Measurements from ENCODE around the gene FOXS1.

Gene FOXS1

DNA sequence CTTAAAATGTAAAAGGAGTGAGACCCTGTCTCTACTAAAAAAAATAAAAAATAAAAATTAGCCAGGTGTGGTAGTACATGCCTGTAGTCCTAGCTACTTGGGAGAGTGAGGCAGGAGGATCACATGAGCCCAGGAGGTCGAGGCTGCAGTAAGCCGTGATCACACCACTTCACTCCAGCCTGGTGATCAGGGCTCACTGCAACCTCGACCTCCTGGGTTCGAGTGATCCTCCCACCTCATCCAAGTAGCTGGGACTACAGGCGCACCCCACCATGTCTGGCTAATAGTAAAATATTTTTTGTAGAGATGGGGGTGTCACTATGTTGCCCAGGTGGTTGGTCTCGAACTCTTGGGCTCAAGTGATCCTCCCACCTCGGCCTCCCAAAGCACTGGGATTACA is 8.1 kb upstream of the FOXS1 start:
- no peak for TF ChIP-seq ZNF274 (IDR thresholded peaks at IDR 0.05; ENCODE audit: low read depth, low read length)
- no peak overlapping the region for H3K4me3 ChIP-seq (ENCODE audit: low read length)

DNA sequence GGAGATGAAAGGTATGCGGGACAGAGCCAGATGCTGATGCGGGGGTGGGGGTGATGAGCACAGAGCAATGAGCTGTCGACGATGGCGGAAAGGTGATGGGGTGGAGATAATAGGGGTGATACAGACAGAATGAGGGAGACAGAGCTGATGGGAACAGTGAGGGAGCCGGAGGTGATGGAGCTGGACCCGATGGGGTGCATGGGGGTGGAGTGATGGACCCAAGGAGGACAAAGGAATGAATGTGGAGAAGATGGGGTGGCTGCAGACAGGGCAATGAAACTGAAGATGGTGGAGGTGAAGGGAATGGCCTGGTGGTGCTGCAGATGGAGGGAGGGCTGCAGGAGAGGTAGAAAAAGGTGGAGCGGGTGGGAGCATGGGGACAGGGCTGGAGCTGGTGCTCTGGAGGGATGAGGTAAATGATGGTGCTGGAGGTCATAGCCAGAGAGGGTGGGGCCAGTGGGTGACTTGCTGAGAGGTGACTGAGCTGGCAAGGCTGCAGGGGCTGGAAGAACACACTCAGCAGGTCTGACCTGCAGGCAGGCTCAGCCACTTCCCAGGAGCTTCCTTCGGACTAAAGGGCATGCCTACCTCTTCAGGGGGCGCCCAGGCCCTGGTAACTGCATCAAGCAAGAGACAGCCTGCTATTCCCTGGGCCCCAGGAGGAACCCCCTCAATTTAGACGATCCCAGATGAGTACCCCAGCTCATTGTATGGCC is 6.0 kb upstream of the FOXS1 start:
- no peak for TF ChIP-seq ZNF274 (IDR thresholded peaks at IDR 0.05; ENCODE audit: low read depth, low read length)

DNA sequence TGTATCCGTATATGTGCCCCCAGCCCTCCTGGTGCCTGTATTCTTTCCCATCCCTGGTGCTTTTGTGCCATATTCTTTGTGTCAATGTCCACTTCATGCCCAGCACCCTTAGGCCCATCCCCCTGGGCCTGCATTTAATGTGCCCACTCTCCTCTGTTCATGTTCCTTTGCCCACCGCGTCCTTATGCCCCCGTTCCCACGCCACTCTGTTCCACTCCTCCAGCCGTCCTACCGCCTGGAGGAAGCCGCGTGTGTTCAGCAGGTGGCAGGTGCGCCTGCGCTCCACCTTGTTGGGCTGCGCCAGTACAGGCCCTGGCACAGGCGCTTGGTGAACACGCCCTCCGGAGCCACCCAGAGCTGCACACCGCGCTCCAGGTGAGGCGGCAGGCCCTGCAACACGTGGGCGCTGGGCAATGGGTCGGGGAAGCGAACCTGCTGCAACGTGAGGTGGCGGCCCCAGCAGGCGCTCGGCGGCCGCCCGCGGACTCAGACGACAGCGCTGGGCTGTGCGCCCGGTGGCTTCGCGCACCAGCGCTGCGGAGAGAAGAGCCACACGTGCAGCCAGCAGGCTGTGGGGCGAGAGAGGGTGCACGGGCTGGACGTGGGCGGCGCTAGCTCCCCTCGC is 4.0 kb upstream of the FOXS1 start:
- no peak overlapping the region for H3K4me3 ChIP-seq (ENCODE audit: low read length)
- TF ChIP-seq ZNF274 (IDR thresholded peaks at IDR 0.05; ENCODE audit: low read depth, low read length): no peak

More for the DNA sequence above, 6.0 kb upstream of the FOXS1 start:
- H3K4me3 ChIP-seq (ENCODE audit: low read length): no peak overlapping the region

DNA sequence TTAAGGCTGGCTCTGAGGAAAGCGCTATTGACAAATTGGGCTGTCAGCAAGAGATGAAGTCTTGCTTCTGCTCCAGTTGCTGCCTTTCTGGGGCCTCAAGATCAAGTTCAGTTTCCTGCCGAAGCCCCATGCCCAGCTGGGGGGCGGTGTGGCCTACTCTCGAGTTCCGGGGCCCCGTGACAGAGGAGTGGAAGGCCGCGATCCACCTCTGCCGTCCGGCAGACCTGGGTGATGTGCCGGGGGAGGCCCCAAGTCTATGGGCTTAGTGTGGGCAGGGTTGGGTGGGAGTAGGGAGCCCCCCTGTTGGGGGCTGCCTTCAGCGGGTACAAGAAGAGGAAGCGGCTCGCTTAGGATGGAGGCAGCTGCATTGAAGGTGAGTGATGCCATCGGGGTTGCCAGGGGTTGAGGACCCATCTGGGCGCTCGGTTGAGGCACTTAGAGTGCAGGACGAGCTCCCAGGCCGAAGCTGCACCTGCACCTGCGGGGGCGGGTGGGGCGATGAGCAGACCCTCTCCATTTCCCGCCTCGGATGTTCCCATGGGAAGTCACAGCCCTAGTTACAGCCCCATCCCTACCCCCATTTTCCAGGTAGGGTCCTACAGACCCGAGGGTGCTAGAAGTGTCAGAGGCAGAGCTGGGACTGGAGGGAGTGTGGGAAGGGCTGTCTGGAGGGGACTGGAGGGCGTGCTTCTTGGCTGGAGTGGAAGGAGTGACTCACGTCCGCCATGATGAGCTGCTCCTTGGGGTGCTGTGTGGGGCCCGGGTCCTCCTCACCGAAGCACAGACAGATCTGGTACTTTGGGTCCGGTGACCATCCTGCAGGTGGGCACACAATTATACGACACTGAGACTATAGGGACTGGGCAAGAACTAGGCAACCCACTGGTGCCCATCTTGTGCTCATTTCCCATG is 2.9 kb upstream of the FOXS1 start:
- no peak for TF ChIP-seq ZNF274 (IDR thresholded peaks at IDR 0.05; ENCODE audit: low read depth, low read length)
- no peak overlapping the region for H3K4me3 ChIP-seq (ENCODE audit: low read length)

DNA sequence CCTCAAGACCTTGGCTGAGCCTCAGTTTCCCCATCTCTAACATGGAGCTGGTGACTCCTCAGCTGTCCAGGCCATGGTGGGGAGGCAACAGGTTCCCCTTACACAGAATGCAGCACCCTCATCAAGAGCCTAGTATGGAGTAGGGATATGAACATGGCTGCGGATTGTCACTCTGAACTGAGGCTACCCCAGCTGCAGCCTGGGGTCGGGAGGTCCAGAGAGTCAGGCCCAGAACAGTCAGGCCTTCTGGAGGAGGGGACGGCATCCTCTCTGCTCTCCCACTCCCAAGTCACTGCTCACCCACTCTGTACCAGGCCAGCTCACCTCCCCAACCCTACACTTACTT is 1.4 kb upstream of the FOXS1 start:
- TF ChIP-seq ZNF274 (IDR thresholded peaks at IDR 0.05; ENCODE audit: low read depth, low read length): no peak
- no peak overlapping the region for H3K4me3 ChIP-seq (ENCODE audit: low read length)

DNA sequence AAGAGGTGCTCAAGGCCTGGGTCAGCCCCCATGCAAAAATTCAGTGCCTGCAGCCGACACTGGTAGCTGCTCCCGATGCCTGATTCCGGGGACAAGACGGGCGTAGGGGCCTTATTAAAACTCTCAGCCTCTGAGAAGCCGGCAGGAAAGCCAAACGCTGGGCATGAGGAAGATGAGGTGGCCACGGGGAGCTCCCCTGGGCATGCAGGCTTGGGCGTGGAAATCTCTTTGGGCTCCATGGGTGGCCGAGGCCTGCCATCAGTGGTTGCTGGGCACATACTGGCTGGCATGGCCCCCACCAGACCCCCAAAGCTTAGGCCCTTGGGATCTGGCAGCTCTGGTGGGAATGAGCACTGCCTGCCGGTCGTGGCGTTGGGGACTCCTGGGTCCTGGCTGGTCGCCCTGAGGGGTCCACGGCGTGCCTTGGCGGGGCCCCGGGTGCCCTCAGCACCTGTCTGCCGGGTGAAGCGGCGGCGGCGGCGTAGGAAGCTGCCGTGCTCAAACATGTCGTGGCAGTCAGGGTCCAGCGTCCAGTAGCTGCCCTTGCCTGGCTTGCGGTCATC is 586 bp downstream of the FOXS1 start:
- no peak for TF ChIP-seq ZNF274 (IDR thresholded peaks at IDR 0.05; ENCODE audit: low read depth, low read length)

DNA sequence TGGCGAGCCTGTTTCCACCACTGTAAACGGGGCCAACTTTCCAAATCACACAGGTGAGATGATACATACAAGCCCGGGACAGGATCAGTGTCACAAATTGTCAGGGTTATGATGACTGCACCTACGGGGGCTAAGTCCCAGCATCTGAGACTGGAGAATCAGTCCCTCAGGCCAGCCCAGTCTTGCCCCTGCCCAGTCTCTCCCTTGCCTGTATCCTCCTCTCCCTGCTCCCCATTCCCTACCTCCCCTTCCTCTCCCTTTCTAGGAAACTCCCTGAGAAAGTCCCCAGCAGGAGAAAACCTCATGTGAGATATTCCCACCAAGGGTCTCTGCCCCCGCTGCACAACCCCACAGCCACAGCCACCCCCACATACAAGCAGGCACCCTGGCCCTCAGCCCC is 1.5 kb downstream of the FOXS1 start:
- no peak overlapping the region for H3K4me3 ChIP-seq (ENCODE audit: low read length)
- TF ChIP-seq ZNF274 (IDR thresholded peaks at IDR 0.05; ENCODE audit: low read depth, low read length): no peak

More for the DNA sequence above, 586 bp downstream of the FOXS1 start:
- no peak overlapping the region for H3K4me3 ChIP-seq (ENCODE audit: low read length)

DNA sequence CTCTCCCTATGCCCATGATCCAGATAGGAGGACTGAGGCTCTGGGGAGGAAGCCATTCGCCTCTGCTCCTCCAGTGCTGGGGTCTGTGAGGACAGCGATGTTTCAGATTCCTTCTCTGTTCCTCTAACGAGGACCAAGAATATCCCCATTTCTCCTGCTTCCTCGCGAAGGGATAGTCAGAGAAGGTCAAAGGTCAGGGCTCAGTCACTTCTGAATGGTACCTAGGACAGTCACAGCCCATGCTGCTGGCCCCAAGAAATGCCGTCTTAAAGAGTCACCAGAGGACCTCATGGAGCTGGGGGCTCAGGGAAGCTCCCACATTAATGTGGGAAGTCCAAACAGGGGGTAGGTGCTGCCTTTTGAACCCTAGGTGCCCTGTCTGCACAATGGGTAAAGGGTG is 2.1 kb downstream of the FOXS1 start:
- H3K4me3 ChIP-seq (ENCODE audit: low read length): no peak overlapping the region
- no peak for TF ChIP-seq ZNF274 (IDR thresholded peaks at IDR 0.05; ENCODE audit: low read depth, low read length)

DNA sequence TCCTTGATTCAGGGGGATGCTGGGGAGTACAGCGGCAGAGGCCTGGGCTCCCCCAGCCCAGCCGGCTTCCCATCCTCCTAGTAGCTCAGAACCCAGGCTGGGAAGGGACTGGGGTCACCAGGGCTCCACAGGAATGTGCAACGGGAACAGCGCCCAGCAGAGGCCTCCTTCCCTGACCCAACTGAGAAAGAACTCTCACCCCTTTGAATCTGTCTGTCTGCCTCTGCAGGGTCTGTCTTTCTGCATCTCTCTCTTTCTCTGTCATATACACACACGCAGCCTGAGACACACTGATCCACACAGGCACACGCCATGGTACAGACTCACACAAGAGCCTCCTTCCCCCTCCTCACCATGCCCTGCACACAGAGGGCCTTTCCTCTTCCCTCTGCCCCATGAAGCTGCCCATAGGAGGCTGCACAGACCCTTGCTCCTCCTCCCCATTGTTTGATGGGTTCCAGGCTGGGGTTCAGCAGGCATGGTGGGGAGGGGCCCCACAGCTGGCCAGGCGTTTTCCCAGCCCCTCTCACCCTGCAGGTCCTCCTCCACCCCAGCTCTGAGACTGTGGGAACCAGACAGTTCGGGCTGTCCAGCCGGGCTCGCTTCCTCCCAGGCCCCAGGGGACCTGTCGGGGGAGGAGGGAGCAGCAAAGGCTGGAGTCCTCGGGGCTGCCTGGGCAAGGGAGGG is 2.8 kb downstream of the FOXS1 start:
- no peak overlapping the region for H3K4me3 ChIP-seq (ENCODE audit: low read length)
- TF ChIP-seq ZNF274 (IDR thresholded peaks at IDR 0.05; ENCODE audit: low read depth, low read length): no peak

DNA sequence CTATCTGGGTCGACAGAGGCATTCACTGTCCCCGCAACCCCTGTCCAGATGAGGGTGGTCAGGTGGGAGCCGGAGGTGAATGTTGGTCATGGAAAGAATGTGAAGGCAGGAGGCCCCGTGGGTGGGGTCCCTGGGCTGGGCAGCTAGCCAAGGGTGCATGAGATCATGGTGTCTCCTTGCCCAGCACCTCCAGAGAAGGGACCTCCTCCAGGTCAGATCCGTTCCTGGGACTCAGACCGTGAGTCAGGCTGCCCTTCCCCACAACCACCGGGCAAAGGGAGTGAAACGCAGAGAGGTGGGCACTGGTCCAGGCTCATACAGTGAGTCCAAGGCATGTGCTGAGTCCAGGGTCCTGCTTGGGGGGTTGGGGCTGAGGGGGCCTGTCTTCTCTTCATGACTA is 3.5 kb downstream of the FOXS1 start:
- H3K4me3 ChIP-seq (ENCODE audit: low read length): no peak overlapping the region
- TF ChIP-seq ZNF274 (IDR thresholded peaks at IDR 0.05; ENCODE audit: low read depth, low read length): no peak

DNA sequence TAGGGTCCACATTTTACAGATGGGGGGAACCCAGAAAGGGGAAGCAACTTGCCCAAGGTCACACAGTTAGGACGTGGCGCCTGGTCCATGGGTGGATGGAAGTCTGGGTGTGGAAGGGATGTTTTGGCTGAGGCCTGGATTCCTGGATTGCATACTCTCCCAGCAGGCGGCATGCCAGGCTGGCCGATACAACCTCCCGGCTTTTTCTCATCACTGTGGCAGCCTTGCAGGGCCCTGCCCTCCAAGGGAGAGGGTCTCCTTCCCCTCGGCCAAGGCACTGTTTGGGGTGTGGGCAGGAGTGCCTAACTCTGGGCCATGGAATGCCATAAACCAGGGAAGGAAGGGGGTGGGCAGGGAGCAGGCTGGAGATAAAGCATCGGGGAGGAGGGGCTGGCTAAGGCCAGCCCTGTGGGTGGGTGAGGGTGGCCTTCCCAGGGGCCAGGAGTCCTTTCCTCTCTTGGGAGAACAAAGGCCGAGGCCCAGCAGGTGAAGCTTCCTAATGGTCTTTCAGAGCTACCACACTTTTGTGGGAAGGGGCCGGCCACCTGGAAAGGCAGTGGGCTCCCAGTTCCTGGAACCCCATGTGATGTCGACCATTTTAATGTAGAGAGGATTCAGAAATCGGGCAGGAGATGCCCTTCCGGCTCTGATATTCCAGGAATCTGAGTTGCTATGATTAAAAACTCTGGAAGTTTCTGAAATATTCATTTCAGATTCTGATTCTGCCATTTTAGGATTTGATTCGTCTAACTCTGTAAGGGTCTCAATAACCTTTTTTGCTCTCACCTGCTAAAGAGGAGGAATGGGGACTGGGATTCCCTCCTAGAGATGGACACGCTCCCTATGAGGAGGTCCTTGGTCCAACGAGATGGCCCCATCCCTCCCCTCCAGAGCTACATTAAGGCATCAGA is 4.2 kb downstream of the FOXS1 start:
- TF ChIP-seq ZNF274 (IDR thresholded peaks at IDR 0.05; ENCODE audit: low read depth, low read length): no peak
- H3K4me3 ChIP-seq (ENCODE audit: low read length): no peak overlapping the region

DNA sequence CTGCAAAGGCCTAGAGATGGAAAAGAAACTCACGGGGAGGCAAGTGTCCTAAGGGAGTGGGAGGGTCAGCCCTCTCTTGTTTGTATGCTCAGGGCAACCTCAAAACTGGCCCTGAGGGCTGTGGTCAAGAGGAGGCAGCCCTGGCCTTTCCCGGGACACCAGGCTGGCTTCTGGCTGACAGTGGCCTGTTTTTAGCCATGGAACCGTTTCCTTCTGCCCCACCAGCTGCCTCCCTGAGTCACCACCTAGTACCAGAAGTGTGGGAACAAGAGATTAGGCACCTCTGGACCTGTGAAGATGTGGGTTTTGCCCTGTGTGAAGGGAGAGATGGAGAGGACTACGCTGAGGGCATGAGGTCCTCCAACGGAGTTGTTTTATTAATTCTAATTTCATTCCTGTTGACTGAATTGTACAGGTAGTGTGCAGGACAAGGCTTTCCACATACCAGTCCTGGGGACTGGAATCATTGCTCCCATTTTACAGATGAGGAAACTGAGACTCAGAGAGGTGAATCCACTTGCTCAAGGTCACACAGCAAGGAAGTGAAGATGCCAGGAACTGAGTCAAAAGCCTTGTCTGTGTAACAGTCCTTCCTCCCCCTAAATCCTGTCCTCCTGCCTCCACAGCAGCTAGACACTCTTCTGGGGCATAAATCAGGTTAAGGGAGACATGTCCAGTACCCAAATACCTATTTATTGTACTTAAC is 5.5 kb downstream of the FOXS1 start:
- no peak overlapping the region for H3K4me3 ChIP-seq (ENCODE audit: low read length)
- TF ChIP-seq ZNF274 (IDR thresholded peaks at IDR 0.05; ENCODE audit: low read depth, low read length): no peak
